HepG2 (cell line): ENCODE data around the gene LDAF1. TPM values are rescaled to one million over a fixed set of nuclear protein-coding genes. Genes with fewer than 3 reads are reported as not detected.
A peak's percentile ranks its signal among the peaks of the same experiment; 100 is the strongest.

Source experiments
- ATAC-seq: fragments of 200-7000 bp; cut with Tn5 transposase; 3 replicates; pipeline ENCODE4 v1.9.1; 2020; ENCODE audit warnings: mild to moderate bottlenecking, moderate library complexity
- BruUV-seq: library from RNA; stranded (reverse); fragments of 400-500 nt; replicated peaks from 2 replicates; lab custom pipeline; 2021; lab: Mats Ljungman, UMichigan
- CTCF ChIA-PET: fragments of 300-600 bp; formaldehyde crosslinking; extraction: SDS; loops from one replicate; lab custom pipeline; 2021; ENCODE audit warnings: low total read pairs, inconsistent platforms, low intra/inter-chr PET ratio; lab: Yijun Ruan, JAX
- POLR2A ChIA-PET: fragments of 350-600 bp; sonication (Branson Sonifier 250); formaldehyde crosslinking; loops from one replicate; lab custom pipeline; 2020; ENCODE audit warnings: antibody characterized with exemption, inconsistent platforms; lab: Yijun Ruan, JAX
- DNase-seq: peaks from one replicate; pipeline ENCODE4 v3.0.0-alpha.2; 2015; ENCODE audit warnings: low spot score
- FAIRE-seq: peaks from 3 replicates; lab custom pipeline; 2011; peaks lifted over from hg19 to GRCh38; lab: Jason Lieb, UNC
- H2AFZ ChIP-seq: one replicate; pipeline ENCODE4 v1.6.1; 2011; ENCODE audit warnings: low read length, inconsistent platforms
- H3K27ac ChIP-seq: fragments of 300-600 bp; 3 replicates; pipeline ENCODE4 v1.8.0; 2011; ENCODE audit warnings: mixed run types, mild to moderate bottlenecking, mixed read lengths, low read length, inconsistent platforms; ENCODE audit not compliant: insufficient read depth; ENCODE audit errors: extremely low read length
- H3K27me3 ChIP-seq, 2 experiments: fragments of 200-600 bp in 1 of 2; 2 replicates in 1 of 2; 3 replicates in 1 of 2; pipeline versions ENCODE4 v1.6.0 to v1.8.0; 2011; ENCODE audit warnings: low read length in 2 of 2, mild to moderate bottlenecking in 2 of 2, moderate library complexity in 2 of 2, inconsistent platforms in 1 of 2; ENCODE audit not compliant: insufficient read depth in 2 of 2, control insufficient read depth in 1 of 2
- H3K36me3 ChIP-seq, 2 experiments: fragments of 200-600 bp in 1 of 2; replicated peaks in 1 of 2; 2 replicates in 1 of 2; 3 replicates in 1 of 2; pipeline versions ENCODE4 v1.5.1 to v1.8.0; 2011; ENCODE audit warnings: low read length in 2 of 2, inconsistent platforms in 1 of 2; ENCODE audit not compliant: insufficient read depth in 2 of 2, control insufficient read depth in 1 of 2
- H3K4me1 ChIP-seq: 2 replicates; pipeline ENCODE4 v1.5.1; 2012; ENCODE audit warnings: low read length, inconsistent platforms; ENCODE audit not compliant: insufficient read depth
- H3K4me2 ChIP-seq: 2 replicates; pipeline ENCODE4 v1.6.0; 2011; ENCODE audit warnings: low read depth, low read length, inconsistent platforms
- H3K4me3 ChIP-seq, 3 experiments: fragments of 200-600 bp in 1 of 3; sonication (generic), shearing (Covaris generic) in 1 of 3; replicated peaks in 1 of 3; 2 replicates each; pipeline ENCODE4 v1.5.1; 2011 to 2016; ENCODE audit warnings: low read length in 3 of 3, inconsistent platforms in 2 of 3, low read depth in 2 of 3, mild to moderate bottlenecking in 2 of 3, control low read depth in 1 of 3, mixed read lengths in 1 of 3; ENCODE audit not compliant: insufficient read depth in 1 of 3
- H3K79me2 ChIP-seq: one replicate; pipeline ENCODE4 v1.6.1; 2011; ENCODE audit warnings: low read length, inconsistent platforms; ENCODE audit not compliant: insufficient read depth
- H3K9ac ChIP-seq: 2 replicates; pipeline ENCODE4 v1.6.0; 2011; ENCODE audit warnings: mild to moderate bottlenecking, low read depth, low read length, inconsistent platforms; ENCODE audit not compliant: insufficient read depth
- H3K9me3 ChIP-seq: 2 replicates; pipeline ENCODE4 v1.5.1; 2012; ENCODE audit warnings: mild to moderate bottlenecking, low read length
- H4K20me1 ChIP-seq: 2 replicates; pipeline ENCODE4 v1.6.0; 2011; ENCODE audit warnings: inconsistent platforms, mild to moderate bottlenecking, low read length, moderate library complexity; ENCODE audit not compliant: insufficient read depth
- CEBPB ChIP-seq: IDR thresholded peaks from 2 replicates; pipeline ENCODE4 v1.6.1; 2011; ENCODE audit warnings: low read depth, low read length, improper control_type of control experiment, borderline replicate concordance
- JUN ChIP-seq: sonication (generic); formaldehyde crosslinking; IDR thresholded peaks from 2 replicates; pipeline ENCODE4 v1.4.0; 2020; ENCODE audit warnings: mild to moderate bottlenecking, missing genetic modification reagents
- KLF16 ChIP-seq, 2 experiments: sonication (generic) in 1 of 2; formaldehyde crosslinking in 1 of 2; IDR thresholded peaks; 2 replicates each; pipeline versions ENCODE4 v1.6.1 to v1.8.0; 2016 to 2023; ENCODE audit warnings: missing genetic modification reagents in 2 of 2, missing compliant biosample characterization in 1 of 2
- MAX ChIP-seq: IDR thresholded peaks from 2 replicates; pipeline ENCODE4 v1.6.1; 2012; ENCODE audit warnings: inconsistent platforms
- MLXIP ChIP-seq: sonication (generic); formaldehyde crosslinking; IDR thresholded peaks from 2 replicates; pipeline ENCODE4 v1.9.0; 2021; ENCODE audit warnings: missing genetic modification reagents, borderline replicate concordance
- NR2C2 ChIP-seq: sonication (generic); formaldehyde crosslinking; IDR thresholded peaks from 2 replicates; pipeline ENCODE4 v1.4.0; 2020; ENCODE audit warnings: missing genetic modification reagents, mild to moderate bottlenecking, moderate library complexity, borderline replicate concordance
- SALL1 ChIP-seq: sonication (generic); formaldehyde crosslinking; IDR thresholded peaks from 2 replicates; pipeline ENCODE4 v1.8.0; 2022; ENCODE audit warnings: mild to moderate bottlenecking, missing genetic modification reagents
- SALL2 ChIP-seq: sonication (generic); formaldehyde crosslinking; IDR thresholded peaks from 2 replicates; pipeline ENCODE4 v1.8.1; 2023; ENCODE audit warnings: mild to moderate bottlenecking, missing genetic modification reagents, inconsistent platforms
- SAP130 ChIP-seq: IDR thresholded peaks from 2 replicates; pipeline ENCODE4 v1.6.1; 2016; ENCODE audit warnings: low read depth
- TERF1 ChIP-seq: sonication (generic); formaldehyde crosslinking; IDR thresholded peaks from 2 replicates; pipeline ENCODE4 v1.8.0; 2022; ENCODE audit warnings: mild to moderate bottlenecking, missing genetic modification reagents, moderate library complexity
- WIZ ChIP-seq: sonication (generic); formaldehyde crosslinking; IDR thresholded peaks from 2 replicates; pipeline ENCODE4 v1.5.1; 2020; ENCODE audit warnings: mild to moderate bottlenecking, missing genetic modification reagents
- ZMYM3 ChIP-seq: sonication (generic); formaldehyde crosslinking; IDR thresholded peaks from 2 replicates; pipeline ENCODE4 v1.5.1; 2020; ENCODE audit warnings: mild to moderate bottlenecking, missing genetic modification reagents
- ZNF160 ChIP-seq: sonication (generic); formaldehyde crosslinking; IDR thresholded peaks from 2 replicates; pipeline ENCODE4 v1.8.0; 2022; ENCODE audit warnings: mild to moderate bottlenecking, inconsistent platforms, missing genetic modification reagents
- ZNF292 ChIP-seq: sonication (generic); formaldehyde crosslinking; IDR thresholded peaks from 2 replicates; pipeline ENCODE4 v1.8.1; 2022; ENCODE audit warnings: mild to moderate bottlenecking, low read depth, missing genetic modification reagents, borderline replicate concordance
- ZNF329 ChIP-seq: sonication (generic); formaldehyde crosslinking; IDR thresholded peaks from 2 replicates; pipeline ENCODE4 v1.9.0; 2021; ENCODE audit warnings: low read depth, mild to moderate bottlenecking, missing genetic modification reagents
- WGBS: methylation state at CpG from one replicate; pipeline ENCODE4 v1.1.6; 2017; ENCODE audit warnings: low lambda C conversion rate; 5-methylcytosine and 5-hydroxymethylcytosine counted together
- in situ Hi-C: cut with HindIII; loops from 2 replicates; pipeline ENCODE4 v1.10.0; 2017; ENCODE audit warnings: low pct_unique_long_range_greater_than_20kb; ENCODE audit not compliant: extremely low pct_ligation_motif_present
- intact Hi-C: fragments of 100-400 bp; cut with micrococcal nuclease; formaldehyde crosslinking; loops from one replicate; pipeline ENCODE4 v1.10.0; 2022; ENCODE audit not compliant: unreplicated experiment
- polyA plus RNA-seq, 8 experiments: library from polyadenylated mRNA; depleted of rRNA in 3 of 8; stranded (reverse) in 7 of 8; unstranded in 1 of 8; fragments of >200 nt; fragmentation: Illumina TruSeq in 4 of 8; extraction: Trizol in 4 of 8; gene quantifications; 2 replicates each; pipeline versions ENCODE4 v1.2.1 to v1.2.3, GENCODE V29; 2011 to 2016; ENCODE audit warnings: low read depth in 4 of 8, missing spikeins in 1 of 8, mixed read lengths in 1 of 8; ENCODE audit not compliant: insufficient read depth in 1 of 8
- total RNA-seq, 5 experiments: library from RNA; depleted of rRNA; stranded (reverse); fragments of >200 nt; fragmentation: Illumina TruSeq; extraction: Trizol; gene quantifications; 2 replicates each; pipeline ENCODE4 v1.2.3, GENCODE V29; 2016; ENCODE audit warnings: low read depth in 1 of 5

The LDAF1 gene
- total and polyA plus RNA-seq, 2 of the 13 experiments (the other 11 are each of a cell fraction or from before 2014, with no cell fraction given), result 6.3 to 7.5 TPM

GRCh38 chr16:21186326-21186691 is 27.8 kb downstream of the LDAF1 start (continued):
- TF ChIP-seq KLF16 (CRISPR knock-in tag; IDR thresholded peaks at IDR 0.05), result peak in 1 of 2 experiments; percentile 46; a peak in 1 of 4 replicates
- TF ChIP-seq SAP130 (CRISPR knock-in tag), result peak; percentile 94

GRCh38 chr16:21189311-21189710 is 30.8 kb downstream of the LDAF1 start:
- H3K4me2 ChIP-seq, result no peak overlapping the region
- POLR2A ChIA-PET, result interaction anchor here (1.5 to 5.4 kb wide), 4 partner anchors 45 to 112 kb away, joined by 4 to 52 read pairs (median 15); partner anchors contain the start of gene ANKS4B
- in situ Hi-C loops (loop anchor here (5.0 kb wide), 2 partner anchors 88 to 113 kb away; partner anchors contain the start of gene CRYM), intact Hi-C loops (no loop called here)
- H3K4me1 ChIP-seq, result peaks cover 43% of the 10 kb centered on the region
- CTCF ChIA-PET, result interaction anchor here (1.1 to 3.9 kb wide), 4 partner anchors 32 to 112 kb away, joined by 3 to 58 read pairs (median 18); partner anchors contain the start of gene CRYM
- no peak for ATAC-seq
- no TSS peak for BruUV-seq
- H3K9ac ChIP-seq, result no peak overlapping the region
- no peaks in the 10 kb centered on the region for H3K36me3 ChIP-seq
- no peak overlapping the region for H3K4me3 ChIP-seq
- peaks cover 0 to 10% of the 10 kb centered on the region in 2 experiments; a peak in 1 of 5 replicates for H3K27me3 ChIP-seq
- no peaks in the 10 kb centered on the region for H3K9me3 ChIP-seq
- H3K27ac ChIP-seq, result no peak overlapping the region
- H2AFZ ChIP-seq, result no peak overlapping the region
- 37% methylated on average over 5 of the region's 5 CpGs for WGBS
- H3K79me2 ChIP-seq, result no peaks in the 10 kb centered on the region
- DNase-seq, result no peak
- H4K20me1 ChIP-seq, result no peaks in the 10 kb centered on the region
- no peak for FAIRE-seq
- TF ChIP-seq WIZ (CRISPR knock-in tag) (no peak), SALL1 (CRISPR knock-in tag) (no peak), SALL2 (CRISPR knock-in tag) (no peak), ZNF329 (CRISPR knock-in tag) (no peak), TERF1 (CRISPR knock-in tag) (no peak), ZNF292 (CRISPR knock-in tag) (no peak), MLXIP (CRISPR knock-in tag) (no peak), CEBPB (no peak), ZNF160 (CRISPR knock-in tag) (no peak), ZMYM3 (CRISPR knock-in tag) (no peak), JUN (CRISPR knock-in tag) (no peak), NR2C2 (CRISPR knock-in tag) (no peak), MAX (no peak)
